ENCODE data around the gene SELE.
"Not testable (repeated sequence)": the region's sequence is repeated elsewhere in the genome, so short reads cannot be mapped to it uniquely, and the experiment has no call there.

SELE gene

DNA sequence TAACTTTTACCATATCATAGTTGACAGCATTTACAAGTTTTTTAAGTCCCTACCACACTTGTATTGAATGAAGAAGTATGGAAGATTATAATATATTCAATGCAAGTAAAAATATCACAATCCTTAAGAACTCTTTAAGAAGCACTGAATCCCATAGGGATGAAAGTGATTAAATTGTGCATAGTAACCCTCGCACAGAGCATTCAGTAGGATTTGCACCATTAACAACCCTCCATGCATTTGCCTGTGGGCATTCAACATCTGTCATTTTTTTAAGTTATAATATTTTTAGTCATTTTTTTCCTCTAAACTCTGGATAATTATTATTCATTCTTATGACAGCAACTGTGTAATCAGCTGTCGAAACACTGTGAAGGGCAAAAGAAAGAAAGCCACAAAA, 10.1 kb downstream of the SELE start:
- DNase-seq (ENCODE audit: low read depth, low spot score), result no peak

DNA sequence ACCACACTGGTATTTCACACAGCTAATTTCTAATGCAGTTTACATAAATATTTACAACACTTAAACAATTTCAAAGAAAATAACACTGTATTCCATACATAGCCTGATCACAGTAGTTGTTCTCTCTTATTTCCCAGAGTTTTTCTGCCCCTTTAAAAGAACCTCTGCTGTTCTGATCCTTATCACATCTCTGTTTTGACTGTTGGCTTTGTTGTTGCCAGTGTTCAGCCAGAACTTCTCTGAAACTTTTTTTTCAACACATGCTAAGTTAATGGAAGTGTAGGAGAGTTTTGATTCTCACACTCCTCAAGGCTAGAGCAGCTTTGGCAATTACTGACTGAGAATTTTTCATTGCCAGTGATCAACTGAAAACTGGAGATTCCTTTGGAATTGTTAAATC, 11.1 kb downstream of the SELE start:
- DNase-seq (ENCODE audit: low read depth, low spot score), result no peak

GRCh38 chr1:169715100-169715499, 18.8 kb downstream of the SELE start:
- not testable (repeated sequence) for DNase-seq (ENCODE audit: low read depth, low spot score)

- not testable (repeated sequence) for DNase-seq (ENCODE audit: low read depth, low spot score)
Observed at GRCh38 chr1:169713090-169713489, 20.8 kb downstream of the SELE start.

DNA sequence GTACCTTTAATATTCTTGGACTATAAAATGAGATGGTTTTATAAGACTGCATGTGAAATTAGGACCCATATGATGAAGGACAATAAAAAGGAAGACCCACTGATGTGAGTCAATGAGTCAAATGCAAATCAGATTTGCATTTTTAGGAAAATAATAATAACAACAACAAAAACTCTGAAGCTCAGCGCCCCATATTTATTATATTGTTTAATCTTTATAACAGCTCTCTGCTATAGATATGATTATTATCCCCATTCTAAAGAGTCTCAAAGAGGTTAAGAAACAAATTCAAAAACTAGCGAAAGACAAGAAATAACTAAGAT, 21.6 kb downstream of the SELE start:
- DNase-seq (ENCODE audit: low read depth, low spot score), result no peak

DNA sequence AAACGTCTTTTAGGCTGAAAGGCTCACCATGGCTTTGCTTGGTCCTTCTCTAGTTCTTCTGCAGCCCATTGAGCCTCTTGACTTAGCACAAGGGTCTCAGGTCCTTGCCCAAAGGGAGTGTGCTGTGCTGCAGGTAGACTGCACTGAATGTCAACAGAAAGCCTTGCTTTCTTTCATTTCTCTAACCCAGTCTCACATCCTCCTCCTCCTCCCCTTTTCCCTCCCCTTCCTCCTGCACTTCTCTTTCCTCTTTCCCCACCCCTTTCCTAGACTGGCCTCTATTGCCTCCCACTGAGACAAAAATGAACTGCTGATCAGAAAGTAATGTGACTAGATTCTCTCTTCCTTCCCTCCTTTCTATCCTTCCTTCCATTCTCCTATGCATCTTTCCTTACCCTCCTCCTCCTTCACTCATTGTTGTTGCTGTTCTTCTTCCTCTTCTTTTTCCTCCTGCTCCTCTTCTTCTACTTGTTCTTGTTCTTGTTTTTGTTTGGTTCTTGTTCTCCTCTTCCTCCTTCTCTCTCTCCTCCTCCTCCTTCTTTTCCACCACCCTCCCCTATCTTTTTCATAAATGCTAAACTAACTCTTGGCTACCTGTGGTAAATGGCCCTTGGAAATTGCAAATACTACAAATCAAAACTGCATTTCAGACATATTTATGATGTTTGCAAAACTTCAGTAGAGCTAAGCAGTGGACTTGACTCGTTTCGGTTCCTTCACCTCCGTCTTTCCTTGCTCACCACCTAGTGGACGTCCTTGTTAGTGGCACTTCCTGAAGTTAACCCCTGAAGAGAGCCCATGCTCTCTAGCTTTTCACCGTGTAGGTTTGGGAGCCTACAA, 22.2 kb downstream of the SELE start, which contains the start of gene SELL:
Gene SELL, minus strand, starts transcription at position 152 of the 840 bp plus-strand sequence. Its CDS starts 122 bp downstream, at position 30.
- peak; percentile 29 for DNase-seq (ENCODE audit: low read depth, low spot score)

DNA sequence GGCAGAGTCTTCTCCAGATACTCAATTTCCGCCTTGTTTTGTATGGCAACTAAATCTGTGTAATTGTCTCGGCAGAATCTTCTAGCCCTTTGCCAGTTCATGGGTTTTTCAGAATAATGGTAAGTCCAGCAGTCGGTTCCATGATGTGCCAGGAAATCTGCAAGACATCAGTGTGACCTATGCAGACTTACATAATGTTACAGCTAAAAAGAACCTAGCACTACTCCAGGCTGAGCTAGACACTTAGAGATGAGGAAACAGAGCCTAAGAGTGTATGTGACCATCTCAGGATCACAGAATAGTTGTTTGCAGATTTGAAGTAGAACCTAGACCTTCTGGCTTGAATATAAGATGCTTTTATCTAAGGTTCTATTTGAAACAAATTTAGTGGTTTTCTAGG, 25.2 kb downstream of the SELE start:
- no peak for DNase-seq (ENCODE audit: low read depth, low spot score)

DNA sequence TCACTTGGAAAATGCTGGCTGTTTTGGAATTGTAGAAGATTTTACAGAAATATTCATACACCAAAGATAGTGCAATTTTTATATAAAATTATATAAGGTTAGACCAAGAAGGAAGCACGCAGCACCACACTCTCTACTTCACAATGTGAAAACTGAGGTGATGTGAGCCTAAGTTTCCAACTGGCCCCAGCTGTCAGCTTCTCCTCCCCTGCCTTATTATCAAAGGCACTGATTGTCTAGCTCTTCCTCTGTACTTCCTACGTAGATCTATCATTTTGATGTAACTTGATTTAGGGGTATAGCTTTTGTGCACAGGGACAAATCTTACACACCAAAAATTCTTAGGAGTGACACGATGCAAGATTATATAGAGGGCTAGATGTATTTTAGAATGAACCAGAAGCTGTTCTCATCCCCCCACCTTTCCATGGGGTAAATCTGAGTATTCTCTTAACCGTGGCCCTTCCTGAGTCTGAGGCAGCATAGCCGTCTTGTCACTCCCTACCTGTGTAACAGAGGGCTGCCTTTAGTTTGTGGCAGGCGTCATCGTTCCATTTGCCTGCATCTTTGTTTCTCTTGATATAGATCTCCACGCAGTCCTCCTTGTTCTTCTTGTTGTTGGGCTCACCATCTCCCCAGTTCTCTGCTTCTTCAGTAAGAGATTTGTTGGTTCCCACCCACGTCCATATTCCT, 25.8 kb downstream of the SELE start:
- DNase-seq (ENCODE audit: low read depth, low spot score), result no peak

DNA sequence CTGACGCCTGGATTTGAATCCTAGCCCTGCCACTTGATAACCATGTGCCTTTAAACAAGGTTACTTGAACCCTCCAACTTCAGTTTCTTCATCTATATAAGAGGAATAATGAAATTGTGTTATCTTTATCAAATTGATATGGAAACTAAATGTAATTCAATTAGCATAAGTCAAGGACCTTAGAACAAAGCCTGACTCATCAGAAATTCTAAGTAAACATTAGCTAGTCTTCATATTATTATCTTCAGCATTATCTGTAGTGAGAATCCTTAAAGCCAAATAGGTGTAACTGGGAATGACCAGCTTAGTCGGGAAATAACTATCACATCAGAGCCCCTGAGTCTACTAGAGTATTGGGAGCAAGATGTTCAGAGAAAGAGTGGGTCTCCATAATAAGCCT, 29.1 kb downstream of the SELE start:
- no peak for DNase-seq (ENCODE audit: low read depth, low spot score)

- no peak for DNase-seq (ENCODE audit: low read depth, low spot score)
Observed at GRCh38 chr1:169701261-169702005, 32.4 kb downstream of the SELE start.

GRCh38 chr1:169699707-169700106, 34.2 kb downstream of the SELE start:
- no peak for DNase-seq (ENCODE audit: low read depth, low spot score)

GRCh38 chr1:169698976-169699375, 34.9 kb downstream of the SELE start:
- no peak for DNase-seq (ENCODE audit: low read depth, low spot score)

DNA sequence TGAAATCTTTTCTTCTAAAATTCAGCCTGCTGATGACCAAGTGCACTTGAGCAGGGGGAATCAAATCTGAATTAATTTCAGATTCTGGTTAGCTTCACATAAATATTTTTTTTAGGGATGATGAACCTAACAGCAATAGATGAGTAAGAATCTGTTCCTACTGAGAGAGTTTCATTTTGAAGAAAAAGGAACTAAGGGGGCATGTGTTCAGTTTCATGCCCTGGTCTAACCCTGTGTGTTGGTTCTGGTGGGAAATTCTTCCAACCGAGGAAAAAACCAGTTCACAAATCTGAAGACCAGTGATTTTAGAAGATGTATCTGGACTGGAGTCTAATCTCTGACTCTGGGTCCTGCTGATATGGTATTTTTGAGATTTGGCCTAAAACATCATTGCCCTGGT, 36.1 kb downstream of the SELE start:
- no peak for DNase-seq (ENCODE audit: low read depth, low spot score)

- DNase-seq (ENCODE audit: low read depth, low spot score), result no peak
Observed at GRCh38 chr1:169696273-169697100, 37.4 kb downstream of the SELE start.

GRCh38 chr1:169694304-169695075, 39.4 kb downstream of the SELE start:
- no peak for DNase-seq (ENCODE audit: low read depth, low spot score)

DNA sequence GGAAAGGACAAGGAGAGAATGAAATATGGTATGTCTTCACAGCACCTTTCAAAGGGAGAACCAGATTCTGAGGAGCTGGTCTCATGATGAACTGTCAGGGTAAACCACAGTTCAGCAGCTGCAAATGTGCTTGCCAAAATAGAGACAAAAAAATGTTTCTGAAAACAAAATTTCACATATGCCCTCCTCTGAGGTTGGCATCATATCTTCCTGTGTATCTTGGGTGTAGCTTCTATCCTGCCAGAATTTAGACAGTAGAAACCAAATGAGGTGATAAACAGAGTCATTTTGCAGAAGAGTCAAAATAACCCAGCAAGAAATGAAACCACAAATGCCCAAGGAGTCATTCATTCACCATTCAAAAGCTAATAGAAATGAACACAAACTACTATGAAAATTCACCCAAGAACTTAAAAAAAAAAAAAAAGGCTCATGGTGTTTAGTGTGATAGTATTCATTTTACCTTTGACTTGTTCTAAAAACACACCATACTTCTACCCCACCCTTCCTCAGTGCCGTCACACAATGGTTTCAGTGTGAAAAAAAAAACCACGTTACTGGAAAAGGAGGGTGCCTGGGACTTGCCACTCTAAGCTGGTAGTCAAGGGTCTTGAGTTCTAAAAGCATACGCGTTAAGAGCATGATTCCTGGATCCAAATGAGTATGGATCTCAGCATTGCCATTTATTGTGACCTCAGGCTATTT, 41.0 kb downstream of the SELE start:
- DNase-seq (ENCODE audit: low read depth, low spot score), result no peak

DNA sequence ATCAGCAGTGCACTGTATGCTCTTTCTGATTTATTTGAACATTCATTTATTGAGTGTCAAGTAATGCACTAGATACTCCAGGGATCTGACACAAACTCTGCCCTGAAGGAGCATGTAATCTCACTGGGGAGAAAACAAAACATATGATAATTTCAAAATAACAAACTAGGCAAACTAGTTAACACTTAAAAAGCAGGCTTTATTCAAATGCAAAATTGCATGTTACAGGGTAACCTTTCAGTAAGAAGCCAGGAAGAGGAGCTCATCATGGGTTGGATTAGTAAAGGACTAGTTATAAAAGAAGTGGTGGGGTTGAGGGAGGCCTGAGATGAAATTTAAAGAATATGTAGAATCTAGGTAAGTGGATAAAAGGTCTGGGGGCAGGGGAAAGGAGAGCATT, 43.4 kb downstream of the SELE start:
- no peak for DNase-seq (ENCODE audit: low read depth, low spot score)

DNA sequence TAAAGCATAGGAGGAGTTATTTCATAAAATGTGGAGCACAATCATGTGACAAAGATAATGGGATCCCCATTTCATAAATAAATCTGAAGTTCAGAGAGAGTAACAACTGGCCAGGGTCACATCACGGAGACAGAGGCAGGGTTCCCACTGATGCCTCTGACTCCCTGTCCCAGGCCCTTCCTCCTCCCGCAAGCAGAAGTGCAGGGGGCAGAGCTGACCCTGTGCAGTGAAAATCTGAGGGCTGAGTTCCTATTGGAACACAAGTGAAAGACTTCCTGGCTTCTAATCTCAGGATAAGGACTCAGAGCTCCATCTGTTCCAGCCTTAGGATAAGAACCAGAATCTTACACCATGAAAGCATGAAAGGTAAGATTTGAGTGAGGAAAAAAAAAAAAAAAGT, 44.5 kb downstream of the SELE start:
- DNase-seq (ENCODE audit: low read depth, low spot score), result no peak

- DNase-seq (ENCODE audit: low read depth, low spot score), result not testable (repeated sequence)
Observed at GRCh38 chr1:169688377-169688776, 45.5 kb downstream of the SELE start.

- DNase-seq (ENCODE audit: low read depth, low spot score), result no peak
Observed at GRCh38 chr1:169683661-169684060, 50.2 kb downstream of the SELE start.

Measured in activated naive CD8-positive, alpha-beta T cell treated with anti-CD3 and anti-CD28 coated beads, Interleukin-2, amount 50 U/mL, for 16 hours (primary cell).